H1 (cell line): ENCODE results near the gene MRRF. TPM values are rescaled to one million over a fixed set of nuclear protein-coding genes. Genes with fewer than 3 reads are reported as not detected.

Experiments
- ASH2L ChIP-seq: fragments of 200-600, 300-600 bp; sonication (generic); IDR thresholded peaks from one replicate; pipeline ENCODE4 v1.7.1; 2017; ENCODE audit warnings: low read length
- BACH1 ChIP-seq: IDR thresholded peaks from 2 replicates; pipeline ENCODE4 v1.6.1; 2012; ENCODE audit warnings: low read length, improper control_type of control experiment
- CBX8 ChIP-seq: fragments of 300-800, 300-1000 bp; sonication (generic); IDR thresholded peaks from 2 replicates; pipeline ENCODE4 v1.7.1; 2016; ENCODE audit warnings: low read depth, low read length, borderline replicate concordance
- SP4 ChIP-seq: IDR thresholded peaks from 2 replicates; pipeline ENCODE4 v1.6.1; 2012; ENCODE audit warnings: low read length, inconsistent platforms
- polyA plus RNA-seq, 7 experiments: library from polyadenylated mRNA; depleted of rRNA in 3 of 7; stranded (reverse) in 5 of 7; unstranded in 2 of 7; fragments of >200 nt in 5 of 7; fragments of 200-250 nt in 2 of 7; gene quantifications; 1 replicate in 5 of 7; 2 replicates in 1 of 7; 4 replicates in 1 of 7; pipeline versions ENCODE4 v1.2.1 to v1.2.3, GENCODE V29; 2011 to 2013; ENCODE audit warnings: missing spikeins in 2 of 7, mixed read lengths in 2 of 7
- total RNA-seq: library from RNA; stranded (reverse); fragmentation: NEBNext Ultra II Directional; extraction: Animal tissue kit (Norgen Biotek cat#: 25700); gene quantifications from 2 replicates; pipeline ENCODE4 v1.2.1, GENCODE V29; 2021
- TF ChIP-seq, protein P1 (sequence below): IDR thresholded peaks from 2 replicates; pipeline ENCODE4 v1.6.1; 2012; ENCODE audit warnings: low read length, inconsistent platforms

The MRRF gene
- total and polyA plus RNA-seq, 2 of the 8 experiments (the other 6 are each of a cell fraction or from before 2014, with no cell fraction given), result 29.4 to 47.8 TPM

DNA sequence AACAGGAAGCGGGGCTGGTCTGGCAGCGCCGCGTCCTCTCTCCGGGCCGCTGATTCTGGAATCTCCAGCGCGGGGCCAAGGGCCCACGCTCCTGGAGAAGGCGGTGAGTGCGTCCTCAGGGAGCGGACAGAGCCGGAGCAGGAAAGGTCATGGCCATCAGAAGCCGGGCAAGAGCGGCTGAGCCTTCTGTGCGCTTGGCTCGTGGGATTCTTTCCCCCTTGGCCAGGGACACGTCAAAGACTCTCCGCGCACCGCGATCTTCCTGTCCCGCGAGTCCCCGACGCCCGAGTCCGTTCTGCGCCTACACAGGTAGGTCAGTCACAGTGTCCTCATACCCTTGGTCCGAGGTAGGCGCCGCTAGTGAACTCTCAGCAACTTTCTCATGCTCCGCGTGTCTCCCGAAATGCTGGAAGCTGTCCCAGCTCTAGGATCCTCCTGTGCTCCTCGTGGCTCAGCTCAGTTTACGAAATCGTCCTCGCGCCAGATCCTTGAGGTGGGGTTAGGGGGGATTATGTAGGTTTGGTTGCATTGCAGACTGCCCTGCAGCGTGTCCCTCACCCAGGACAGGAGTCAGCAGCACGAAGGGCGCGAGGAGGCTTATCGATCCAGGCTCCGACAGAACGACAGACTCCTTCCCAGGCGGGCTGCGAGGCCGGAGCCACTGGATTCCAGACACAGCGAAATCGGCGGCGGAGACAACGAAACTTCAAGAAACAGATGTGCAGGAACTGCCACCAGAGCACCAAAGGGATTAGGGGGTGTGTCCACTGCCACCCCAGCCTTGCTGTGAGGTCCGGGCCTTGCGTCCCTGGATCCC, 44.6 kb upstream of the MRRF start (continued):
- TF ChIP-seq SP4, result no peak
- TF ChIP-seq BACH1, result no peak
- peak; percentile 100 for TF ChIP-seq CBX8
- TF ChIP-seq ASH2L, result no peak
- TF ChIP-seq, protein P1, sequence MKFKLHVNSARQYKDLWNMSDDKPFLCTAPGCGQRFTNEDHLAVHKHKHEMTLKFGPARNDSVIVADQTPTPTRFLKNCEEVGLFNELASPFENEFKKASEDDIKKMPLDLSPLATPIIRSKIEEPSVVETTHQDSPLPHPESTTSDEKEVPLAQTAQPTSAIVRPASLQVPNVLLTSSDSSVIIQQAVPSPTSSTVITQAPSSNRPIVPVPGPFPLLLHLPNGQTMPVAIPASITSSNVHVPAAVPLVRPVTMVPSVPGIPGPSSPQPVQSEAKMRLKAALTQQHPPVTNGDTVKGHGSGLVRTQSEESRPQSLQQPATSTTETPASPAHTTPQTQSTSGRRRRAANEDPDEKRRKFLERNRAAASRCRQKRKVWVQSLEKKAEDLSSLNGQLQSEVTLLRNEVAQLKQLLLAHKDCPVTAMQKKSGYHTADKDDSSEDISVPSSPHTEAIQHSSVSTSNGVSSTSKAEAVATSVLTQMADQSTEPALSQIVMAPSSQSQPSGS, result no peak
